ENCODE data around the gene LAX1.

DNA sequence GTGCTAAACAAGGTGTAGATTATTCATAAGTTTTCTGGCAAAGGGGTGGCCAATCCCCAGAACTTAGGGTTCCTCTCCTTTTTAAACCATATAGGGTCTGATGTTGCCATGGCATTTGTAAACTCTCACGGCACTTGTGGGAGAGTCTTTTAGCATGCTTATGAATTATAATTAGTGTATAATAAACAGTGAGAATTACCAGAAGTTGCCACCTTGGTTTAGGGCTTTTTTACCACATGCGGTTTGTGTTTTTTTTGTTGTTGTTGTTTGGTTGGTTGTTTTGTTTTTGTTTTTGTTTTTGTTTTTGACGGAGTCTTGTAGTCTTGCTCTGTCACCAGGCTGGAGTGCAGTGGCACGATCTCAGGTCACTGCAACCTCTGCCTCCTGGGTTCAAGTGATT lies 8.9 kb upstream of the LAX1 start:
- TF ChIP-seq, protein P1, sequence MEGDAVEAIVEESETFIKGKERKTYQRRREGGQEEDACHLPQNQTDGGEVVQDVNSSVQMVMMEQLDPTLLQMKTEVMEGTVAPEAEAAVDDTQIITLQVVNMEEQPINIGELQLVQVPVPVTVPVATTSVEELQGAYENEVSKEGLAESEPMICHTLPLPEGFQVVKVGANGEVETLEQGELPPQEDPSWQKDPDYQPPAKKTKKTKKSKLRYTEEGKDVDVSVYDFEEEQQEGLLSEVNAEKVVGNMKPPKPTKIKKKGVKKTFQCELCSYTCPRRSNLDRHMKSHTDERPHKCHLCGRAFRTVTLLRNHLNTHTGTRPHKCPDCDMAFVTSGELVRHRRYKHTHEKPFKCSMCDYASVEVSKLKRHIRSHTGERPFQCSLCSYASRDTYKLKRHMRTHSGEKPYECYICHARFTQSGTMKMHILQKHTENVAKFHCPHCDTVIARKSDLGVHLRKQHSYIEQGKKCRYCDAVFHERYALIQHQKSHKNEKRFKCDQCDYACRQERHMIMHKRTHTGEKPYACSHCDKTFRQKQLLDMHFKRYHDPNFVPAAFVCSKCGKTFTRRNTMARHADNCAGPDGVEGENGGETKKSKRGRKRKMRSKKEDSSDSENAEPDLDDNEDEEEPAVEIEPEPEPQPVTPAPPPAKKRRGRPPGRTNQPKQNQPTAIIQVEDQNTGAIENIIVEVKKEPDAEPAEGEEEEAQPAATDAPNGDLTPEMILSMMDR (IDR thresholded peaks at IDR 0.05), result no peak
- TF ChIP-seq POLR2A (IDR thresholded peaks at IDR 0.05), result no peak

All from esophagus squamous epithelium (tissue), 4 donors.